ENCODE data around the gene SLC43A3. TPM values are rescaled to one million over a fixed set of nuclear protein-coding genes. Genes with fewer than 3 reads are reported as not detected.

Gene SLC43A3
- total RNA-seq, 1 experiment from 2014 or later, result 21.4 TPM

DNA sequence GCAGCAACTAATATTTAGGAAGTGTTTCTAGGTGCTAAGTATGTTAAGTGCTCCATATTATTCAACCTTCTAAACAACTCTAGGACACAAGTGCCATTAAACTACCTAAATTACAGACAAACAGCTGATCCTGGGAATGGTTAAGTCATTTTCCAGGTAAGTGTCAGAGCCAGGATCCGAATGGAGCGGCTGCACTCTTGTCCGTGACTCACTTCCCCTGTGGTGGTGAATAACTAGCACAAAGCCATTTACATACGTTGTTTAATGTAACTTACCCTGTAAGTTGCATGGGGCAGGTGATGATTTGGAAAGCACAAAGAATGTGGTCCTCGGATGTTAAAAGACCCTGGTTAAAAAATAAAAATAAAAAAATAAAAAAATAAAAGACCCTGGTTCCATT lies 27.7 kb downstream of the SLC43A3 start:
- Histone ChIP-seq H3K23me2 (ENCODE audit: insufficient read length, low read depth, low read length, poor library complexity, severe bottlenecking) (no peaks in the 10 kb centered on the region), H2BK20ac (ENCODE audit: low read depth, low read length, poor library complexity, severe bottlenecking) (no peak overlapping the region), H4K5ac (ENCODE audit: insufficient read length, low read depth, low read length) (no peak overlapping the region), H2BK120ac (ENCODE audit: low read depth, low read length, poor library complexity, severe bottlenecking) (no peak overlapping the region), H2AFZ (ENCODE audit: low read length) (no peak overlapping the region), H3T11ph (ENCODE audit: low read length) (no peak overlapping the region), H2BK15ac (ENCODE audit: low read depth, low read length) (no peak overlapping the region), H2BK5ac (ENCODE audit: insufficient read length, low read length) (no peak overlapping the region), H3K79me1 (ENCODE audit: insufficient read depth, low read depth, low read length, poor library complexity, severe bottlenecking) (no peaks in the 10 kb centered on the region), H3K9me3 (ENCODE audit: control insufficient read depth, low read depth, low read length) (no peaks in the 10 kb centered on the region), H3K79me2 (ENCODE audit: insufficient read depth, low read length) (no peaks in the 10 kb centered on the region), H3K23ac (ENCODE audit: insufficient read length, low read depth, low read length) (no peak overlapping the region), H3K4me1 (ENCODE audit: insufficient read depth, low read length) (no peaks in the 10 kb centered on the region), H4K8ac (replicated peaks; ENCODE audit: insufficient read length, low read depth, low read length) (no peak overlapping the region), H3K18ac (ENCODE audit: insufficient read length, low read depth, low read length) (no peak overlapping the region), H3K4me2 (ENCODE audit: insufficient read depth, insufficient read length, low read length) (no peak overlapping the region), H3K27ac (ENCODE audit: insufficient read length, low read depth, low read length) (no peak overlapping the region), H3K27me3 (ENCODE audit: insufficient read depth, low read length) (no peaks in the 10 kb centered on the region), H4K20me1 (ENCODE audit: control insufficient read depth, insufficient read depth, insufficient read length) (no peaks in the 10 kb centered on the region), H3K4ac (ENCODE audit: low read depth, low read length) (no peak overlapping the region), H3K9ac (ENCODE audit: extremely low read depth, insufficient read length, low read length) (no peak overlapping the region), H4K91ac (ENCODE audit: insufficient read length, low read depth, low read length) (no peak overlapping the region), H3K56ac (ENCODE audit: insufficient read length, low read depth, low read length) (no peak overlapping the region), H2BK12ac (ENCODE audit: insufficient read length, low read depth, low read length) (no peak overlapping the region), H3K14ac (ENCODE audit: insufficient read depth, low read length) (no peak overlapping the region), H2AK5ac (ENCODE audit: insufficient read length, low read length) (no peak overlapping the region)
- no peaks in the 10 kb centered on the region; a peak in 1 of 5 replicates for H3K9me3 Mint-ChIP-seq
- no peak overlapping the region for H3K4me3 Mint-ChIP-seq
- no peaks in the 10 kb centered on the region for H3K4me1 Mint-ChIP-seq
- H3K27ac Mint-ChIP-seq, result no peak overlapping the region
- H3K27me3 Mint-ChIP-seq (ENCODE audit: low read depth), result peaks cover 6% of the 10 kb centered on the region; the same call in 1 of the 2 replicates
- WGBS (ENCODE audit: extremely low coverage, insufficient read length, low lambda C conversion rate), result no CpG with 5 or more reads among the region's 5 CpGs
- no peaks in the 10 kb centered on the region for H3K36me3 Mint-ChIP-seq (ENCODE audit: insufficient read depth in 1 of 3, low read depth in 3 of 3)
- no peak for DNase-seq
- TF ChIP-seq, protein P1, sequence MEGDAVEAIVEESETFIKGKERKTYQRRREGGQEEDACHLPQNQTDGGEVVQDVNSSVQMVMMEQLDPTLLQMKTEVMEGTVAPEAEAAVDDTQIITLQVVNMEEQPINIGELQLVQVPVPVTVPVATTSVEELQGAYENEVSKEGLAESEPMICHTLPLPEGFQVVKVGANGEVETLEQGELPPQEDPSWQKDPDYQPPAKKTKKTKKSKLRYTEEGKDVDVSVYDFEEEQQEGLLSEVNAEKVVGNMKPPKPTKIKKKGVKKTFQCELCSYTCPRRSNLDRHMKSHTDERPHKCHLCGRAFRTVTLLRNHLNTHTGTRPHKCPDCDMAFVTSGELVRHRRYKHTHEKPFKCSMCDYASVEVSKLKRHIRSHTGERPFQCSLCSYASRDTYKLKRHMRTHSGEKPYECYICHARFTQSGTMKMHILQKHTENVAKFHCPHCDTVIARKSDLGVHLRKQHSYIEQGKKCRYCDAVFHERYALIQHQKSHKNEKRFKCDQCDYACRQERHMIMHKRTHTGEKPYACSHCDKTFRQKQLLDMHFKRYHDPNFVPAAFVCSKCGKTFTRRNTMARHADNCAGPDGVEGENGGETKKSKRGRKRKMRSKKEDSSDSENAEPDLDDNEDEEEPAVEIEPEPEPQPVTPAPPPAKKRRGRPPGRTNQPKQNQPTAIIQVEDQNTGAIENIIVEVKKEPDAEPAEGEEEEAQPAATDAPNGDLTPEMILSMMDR (conservative IDR thresholded peaks at IDR 0.05), result no peak

Data from H9 (cell line).